A549 (cell line): ENCODE data around the gene SGPL1. TPM values are rescaled to one million over a fixed set of nuclear protein-coding genes. Genes with fewer than 3 reads are reported as not detected.

Experiments
- ATAC-seq, 2 experiments: fragments of 200-7000 bp in 1 of 2; fragments of >200 bp in 1 of 2; cut with Nextera tagmentation in 1 of 2; cut with Tn5 transposase in 1 of 2; 3 replicates each; pipeline versions ENCODE4 v1.8.0 to v1.9.1; 2018 to 2020; ENCODE audit warnings: mild to moderate bottlenecking in 1 of 2, moderate library complexity in 1 of 2
- CTCF ChIA-PET: fragments of 300-600 bp; sonication (Branson Sonifier 250); formaldehyde crosslinking; extraction: SDS; loops from one replicate; lab custom pipeline; 2021; ENCODE audit warnings: antibody characterized with exemption, inconsistent platforms; lab: Yijun Ruan, JAX
- POLR2A ChIA-PET: fragments of 350-600 bp; formaldehyde crosslinking; extraction: SDS; loops from one replicate; lab custom pipeline; 2021; ENCODE audit warnings: antibody characterized with exemption, inconsistent platforms; lab: Yijun Ruan, JAX
- DNase-seq, 2 experiments: peaks; one replicate each; pipeline versions ENCODE4 v3.0.0 to v3.0.0-alpha.2; 2011 to 2016; ENCODE audit warnings: low read depth in 1 of 2, low spot score in 1 of 2
- FAIRE-seq: peaks from 2 replicates; lab custom pipeline; 2011; peaks lifted over from hg19 to GRCh38; lab: Jason Lieb, UNC
- H3K27ac ChIP-seq, 2 experiments: fragments of >200 bp; sonication (Bioruptor Twin); formaldehyde crosslinking; 3 replicates each; pipeline ENCODE4 v1.5.1; 2016 to 2017
- H3K4me1 ChIP-seq: fragments of >200 bp; sonication (Bioruptor Twin); formaldehyde crosslinking; 3 replicates; pipeline ENCODE4 v1.6.1; 2016
- H3K4me2 ChIP-seq: fragments of >200 bp; sonication (Bioruptor Twin); formaldehyde crosslinking; 3 replicates; pipeline ENCODE4 v1.6.1; 2016
- H3K4me3 ChIP-seq: fragments of >200 bp; sonication (Bioruptor Twin); formaldehyde crosslinking; 3 replicates; pipeline ENCODE4 v1.5.1; 2016
- H3K9me3 ChIP-seq: fragments of >200 bp; sonication (Bioruptor Twin); formaldehyde crosslinking; 3 replicates; pipeline ENCODE4 v1.6.1; 2016
- CBX8 ChIP-seq: fragments of 200-600 bp; sonication (generic); IDR thresholded peaks from 2 replicates; pipeline ENCODE4 v1.6.1; 2016
- CHD4 ChIP-seq: fragments of 200-600 bp; sonication (generic); IDR thresholded peaks from 2 replicates; pipeline ENCODE4 v1.6.1; 2016; ENCODE audit warnings: antibody characterized with exemption, mild to moderate bottlenecking, borderline replicate concordance
- E2F6 ChIP-seq: IDR thresholded peaks from 2 replicates; pipeline ENCODE4 v1.6.1; 2012; ENCODE audit warnings: low read depth, borderline replicate concordance
- HDAC2 ChIP-seq: fragments of 200-600 bp; sonication (generic); IDR thresholded peaks from 2 replicates; pipeline ENCODE4 v1.6.1; 2016
- HEYL ChIP-seq: fragments of 250-450 bp; sonication (Bioruptor Pico); IDR thresholded peaks from 2 replicates; pipeline ENCODE4 v1.8.0; 2021; ENCODE audit warnings: mild to moderate bottlenecking, moderate library complexity
- HOXB13 ChIP-seq: fragments of 250-450 bp; sonication (Bioruptor Pico); IDR thresholded peaks from 2 replicates; pipeline ENCODE4 v1.5.0; 2020; ENCODE audit warnings: low read depth, mild to moderate bottlenecking, moderate library complexity
- HOXB5 ChIP-seq: fragments of 250-450 bp; sonication (Bioruptor Pico); IDR thresholded peaks from 2 replicates; pipeline ENCODE4 v1.5.0; 2020; ENCODE audit warnings: mild to moderate bottlenecking, moderate library complexity
- JUN ChIP-seq, 2 experiments: fragments of >200 bp; sonication (Bioruptor Twin); formaldehyde crosslinking; IDR thresholded peaks; 2 replicates in 1 of 2; 3 replicates in 1 of 2; pipeline ENCODE4 v1.6.1; 2016 to 2017
- KDM5A ChIP-seq: fragments of 200-600 bp; sonication (generic); IDR thresholded peaks from 2 replicates; pipeline ENCODE4 v1.6.1; 2016; ENCODE audit warnings: antibody characterized with exemption, mild to moderate bottlenecking
- MYC ChIP-seq: IDR thresholded peaks from 2 replicates; pipeline ENCODE4 v1.6.1; 2012; ENCODE audit warnings: mild to moderate bottlenecking, inconsistent platforms, low read length, improper control_type of control experiment, borderline replicate concordance
- NFE2L2 ChIP-seq: fragments of 150-350 bp; conservative IDR thresholded peaks from 2 replicates; pipeline ENCODE4 v1.6.1; 2014; ENCODE audit warnings: low read length
- NR3C1 ChIP-seq: fragments of >200 bp; sonication (Bioruptor Twin); formaldehyde crosslinking; IDR thresholded peaks from 3 replicates; pipeline ENCODE4 v1.6.1; 2017
- POLR2AphosphoS2 ChIP-seq: conservative IDR thresholded peaks from 2 replicates; pipeline ENCODE4 v1.6.1; 2012; ENCODE audit warnings: low read length, improper control_type of control experiment, inconsistent platforms
- RARB ChIP-seq: fragments of 250-450 bp; sonication (Bioruptor Pico); IDR thresholded peaks from 2 replicates; pipeline ENCODE4 v1.8.0; 2021; ENCODE audit warnings: mild to moderate bottlenecking, moderate library complexity
- REST ChIP-seq: fragments of 200-600 bp; sonication (generic); IDR thresholded peaks from 2 replicates; pipeline ENCODE4 v1.6.1; 2016; ENCODE audit warnings: antibody characterized with exemption, mild to moderate bottlenecking, moderate library complexity
- RNF2 ChIP-seq: fragments of 200-600 bp; sonication (generic); IDR thresholded peaks from 2 replicates; pipeline ENCODE4 v1.6.1; 2016; ENCODE audit warnings: low read depth, mild to moderate bottlenecking, antibody characterized with exemption, moderate library complexity, borderline replicate concordance
- SMC3 ChIP-seq: fragments of >200 bp; sonication (Bioruptor Twin); formaldehyde crosslinking; IDR thresholded peaks from 3 replicates; pipeline ENCODE4 v1.6.1; 2018; ENCODE audit warnings: inconsistent platforms
- ZFP36 ChIP-seq: fragments of 450-650 bp; IDR thresholded peaks from 2 replicates; pipeline ENCODE4 v1.6.1; 2014; ENCODE audit warnings: borderline replicate concordance; ENCODE audit not compliant: partially characterized antibody
- WGBS: methylation state at CpG from one replicate; pipeline ENCODE4 v1.1.6; 2017; ENCODE audit errors: missing lambda C conversion rate; 5-methylcytosine and 5-hydroxymethylcytosine counted together
- polyA plus RNA-seq, 4 experiments: library from polyadenylated mRNA; depleted of rRNA in 3 of 4; stranded (reverse); fragments of >200 nt; fragmentation: RNase III in 1 of 4; extraction: RNeasy Plus Mini Kit Qiagen cat#74134 plus additional on column Dnase treatment in 1 of 4; gene quantifications; 2 replicates in 3 of 4; 3 replicates in 1 of 4; pipeline ENCODE4 v1.2.3, GENCODE V29; 2011 to 2017

Gene SGPL1
- polyA plus RNA-seq, 2 of the 4 experiments (the other 2 are of a cell fraction): 32.2 to 49.8 TPM

GRCh38 chr10:70907637-70908405 is 92.1 kb downstream of the SGPL1 start:
- WGBS: 51% methylated on average over 16 of the region's 16 CpGs
- H3K4me1 ChIP-seq: 0 out of 3 replicates have a peak, but pooled peaks cover 3% of the 10 kb centered on the region
- ChIA-PET CTCF (interaction anchor here (7.2 to 17.2 kb wide), 2 partner anchors 17 to 368 kb away, joined by 104 to 362 read pairs; no protein-coding TSS in a partner anchor), POLR2A (no interaction called here)
- no peak for FAIRE-seq
- H3K4me3 ChIP-seq: no peak overlapping the region
- H3K4me2 ChIP-seq: no peak overlapping the region
- no peaks in the 10 kb centered on the region for H3K9me3 ChIP-seq
- no peak for TF ChIP-seq HDAC2
- no peak for TF ChIP-seq JUN (IDR thresholded peaks at IDR 0.05)
- TF ChIP-seq NFE2L2: no peak
- TF ChIP-seq HOXB13 (CRISPR knock-in tag): no peak
- TF ChIP-seq KDM5A: no peak
- TF ChIP-seq RNF2: no peak
- no peak for TF ChIP-seq REST
- no peak for TF ChIP-seq SMC3
- no peak for TF ChIP-seq E2F6
- TF ChIP-seq POLR2AphosphoS2: no peak
- no peak for TF ChIP-seq MYC
- no peak for TF ChIP-seq RARB (CRISPR knock-in tag)
- TF ChIP-seq, all 56 proteins: peak for 0
- no peak for ATAC-seq
- no peak overlapping the region for H3K27ac ChIP-seq
- no peak for DNase-seq

GRCh38 chr10:70908406-70909296 is 92.9 kb downstream of the SGPL1 start:
- Histone ChIP-seq H3K4me3 (no peak overlapping the region), H3K9me3 (no peaks in the 10 kb centered on the region), H3K4me2 (no peak overlapping the region), H3K4me1 (no peaks in the 10 kb centered on the region), H3K27ac (no peak overlapping the region)
- ChIA-PET CTCF (interaction anchor here (5.6 to 17.2 kb wide), 3 partner anchors 16 to 367 kb away, joined by 39 to 362 read pairs (median 104); no protein-coding TSS in a partner anchor), POLR2A (no interaction called here)
- no peak for ATAC-seq
- no peak for TF ChIP-seq CHD4
- TF ChIP-seq CBX8: no peak
- TF ChIP-seq NR3C1: no peak
- no peak for TF ChIP-seq ZFP36
- no peak for TF ChIP-seq HOXB5 (CRISPR knock-in tag)
- TF ChIP-seq HEYL (CRISPR knock-in tag): no peak
- no peak for TF ChIP-seq POLR2AphosphoS2
- FAIRE-seq: no peak
- no peak for DNase-seq
- WGBS: 71% methylated on average over 12 of the region's 12 CpGs
